Sigmoid colon (tissue), 7 donors: ENCODE measurements around the gene RAI14. TPM values are rescaled to one million over a fixed set of nuclear protein-coding genes. Genes with fewer than 3 reads are reported as not detected.

Experiments used
- DNase-seq: peaks from one replicate; pipeline ENCODE4 v3.0.0-alpha.2; 2019
- H3K27ac ChIP-seq, 4 donors: fragments of 200-600 bp; sonication (generic); one replicate each; pipeline ENCODE4 v1.5.1; 2016 to 2019; ENCODE audit warnings: mild to moderate bottlenecking in 1 of 4
- H3K27me3 ChIP-seq, 3 donors: fragments of 200-600 bp; sonication (generic); one replicate each; pipeline ENCODE4 v1.5.1; 2019; ENCODE audit warnings: mild to moderate bottlenecking in 1 of 3
- H3K36me3 ChIP-seq, 4 donors: fragments of 200-600 bp; sonication (generic); one replicate each; pipeline ENCODE4 v1.5.1; 2016 to 2019
- H3K4me1 ChIP-seq, 4 donors: fragments of 200-600 bp; sonication (generic); one replicate each; pipeline ENCODE4 v1.5.1; 2017 to 2019
- H3K4me3 ChIP-seq, 4 donors: fragments of 200-600 bp; sonication (generic); one replicate each; pipeline ENCODE4 v1.5.1; 2017 to 2019; ENCODE audit warnings: mild to moderate bottlenecking in 2 of 4, moderate library complexity in 1 of 4
- H3K9me3 ChIP-seq, 4 donors: fragments of 200-600 bp in 3 of 4; sonication (generic) in 3 of 4; one replicate each; pipeline versions ENCODE4 v1.5.1 to v1.6.1; 2013 to 2019
- CTCF ChIP-seq, 4 experiments: fragments of 450-650 bp in 3 of 4; fragments of 200-600 bp in 1 of 4; IDR thresholded peaks; one replicate each; pipeline ENCODE4 v1.5.1; 2016 to 2019; ENCODE audit warnings: antibody characterized with exemption in 4 of 4, mild to moderate bottlenecking in 3 of 4, moderate library complexity in 2 of 4
- EP300 ChIP-seq, 4 donors: sonication (generic); formaldehyde crosslinking; IDR thresholded peaks; one replicate each; pipeline ENCODE4 v1.6.1; 2017; ENCODE audit warnings: antibody characterized with exemption in 4 of 4
- POLR2A ChIP-seq, 2 donors: fragments of 450-650 bp; IDR thresholded peaks; one replicate each; pipeline ENCODE4 v1.6.1; 2016; ENCODE audit warnings: antibody characterized with exemption in 2 of 2, mild to moderate bottlenecking in 2 of 2, moderate library complexity in 2 of 2
- POLR2AphosphoS5 ChIP-seq, 4 donors: sonication (generic); formaldehyde crosslinking; IDR thresholded peaks; one replicate each; pipeline ENCODE4 v1.6.1; 2017; ENCODE audit warnings: antibody characterized with exemption in 4 of 4
- WGBS, 2 donors: extraction: QIAGEN DNeasy Blood & Tissue Kit; methylation state at CpG; one replicate each; pipeline ENCODE4 v1.1.7; 2013; 5-methylcytosine and 5-hydroxymethylcytosine counted together
- intact Hi-C: fragments of 100-400 bp; cut with DNase I; formaldehyde crosslinking; loops from one replicate; pipeline ENCODE4 v1.15.1; 2023
- polyA plus RNA-seq, 3 donors: library from polyadenylated mRNA; stranded (reverse); fragments of 200-250 nt; gene quantifications; one replicate each; pipeline ENCODE4 v1.2.3, GENCODE V29; 2013
- total RNA-seq, 4 donors: library from RNA; depleted of rRNA; stranded (reverse); fragments of >200 nt; gene quantifications; one replicate each; pipeline ENCODE4 v1.1.0, GENCODE V29; 2016
- donor health status: healthy with polysubstance abuse.
- donor health status: Bipolar disorder and iron deficiency.
- donor health status: healthy.

RAI14 gene
- total and polyA plus RNA-seq, 7 donors, result 6.7 to 89.5 (median 23.4) TPM

- Histone ChIP-seq H3K27ac (no peak overlapping the region), H3K9me3 (no peaks in the 10 kb centered on the region), H3K36me3 (peaks cover 0 to 51% (median 20%) of the 10 kb centered on the region in 4 donors), H3K27me3 (no peaks in the 10 kb centered on the region), H3K4me3 (no peak overlapping the region), H3K4me1 (no peaks in the 10 kb centered on the region)
- intact Hi-C loops, result no loop called here
- 95 to 96% methylated on average over 5 of the region's 5 CpGs for WGBS, 2 donors
- TF ChIP-seq POLR2AphosphoS5 (IDR thresholded peaks at IDR 0.05) (no peak), CTCF (IDR thresholded peaks at IDR 0.05) (no peak), EP300 (IDR thresholded peaks at IDR 0.05) (no peak), POLR2A (IDR thresholded peaks at IDR 0.05) (no peak)
- DNase-seq, result no peak
These were observed 176.4 kb downstream of the RAI14 start for GRCh38 chr5:34832568-34832967.

DNA sequence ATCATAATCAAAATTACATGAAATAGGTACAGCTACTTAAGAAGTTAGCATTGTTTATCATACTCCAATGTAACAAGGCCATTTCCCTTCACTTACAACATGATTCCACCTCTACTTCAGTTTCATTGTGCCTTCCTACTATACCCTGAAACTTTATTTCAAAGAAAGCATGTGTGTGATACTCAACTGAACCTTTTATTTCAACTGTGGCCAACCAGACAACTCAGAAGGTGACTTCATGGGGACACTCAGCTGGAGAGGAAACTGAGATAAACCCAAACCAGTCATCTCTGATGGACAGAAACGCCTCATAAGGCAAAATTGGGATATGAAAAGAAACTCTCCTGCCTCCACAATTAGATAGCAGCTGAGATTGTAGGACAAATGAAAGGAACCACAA, 177.0 kb downstream of the RAI14 start:
- peaks cover 0 to 46% (median 18%) of the 10 kb centered on the region in 4 donors for H3K36me3 ChIP-seq
- H3K27me3 ChIP-seq, result no peaks in the 10 kb centered on the region
- H3K9me3 ChIP-seq, result no peaks in the 10 kb centered on the region
- H3K4me1 ChIP-seq, result no peaks in the 10 kb centered on the region
- 85 to 87% methylated on average over 1 of the region's 1 CpG for WGBS, 2 donors
- no peak for TF ChIP-seq CTCF (IDR thresholded peaks at IDR 0.05)
- no peak for TF ChIP-seq POLR2A (IDR thresholded peaks at IDR 0.05)
- TF ChIP-seq EP300 (IDR thresholded peaks at IDR 0.05), result no peak
- no peak for TF ChIP-seq POLR2AphosphoS5 (IDR thresholded peaks at IDR 0.05)
- intact Hi-C loops, result no loop called here
- H3K27ac ChIP-seq, result no peak overlapping the region
- no peak for DNase-seq
- H3K4me3 ChIP-seq, result no peak overlapping the region

DNA sequence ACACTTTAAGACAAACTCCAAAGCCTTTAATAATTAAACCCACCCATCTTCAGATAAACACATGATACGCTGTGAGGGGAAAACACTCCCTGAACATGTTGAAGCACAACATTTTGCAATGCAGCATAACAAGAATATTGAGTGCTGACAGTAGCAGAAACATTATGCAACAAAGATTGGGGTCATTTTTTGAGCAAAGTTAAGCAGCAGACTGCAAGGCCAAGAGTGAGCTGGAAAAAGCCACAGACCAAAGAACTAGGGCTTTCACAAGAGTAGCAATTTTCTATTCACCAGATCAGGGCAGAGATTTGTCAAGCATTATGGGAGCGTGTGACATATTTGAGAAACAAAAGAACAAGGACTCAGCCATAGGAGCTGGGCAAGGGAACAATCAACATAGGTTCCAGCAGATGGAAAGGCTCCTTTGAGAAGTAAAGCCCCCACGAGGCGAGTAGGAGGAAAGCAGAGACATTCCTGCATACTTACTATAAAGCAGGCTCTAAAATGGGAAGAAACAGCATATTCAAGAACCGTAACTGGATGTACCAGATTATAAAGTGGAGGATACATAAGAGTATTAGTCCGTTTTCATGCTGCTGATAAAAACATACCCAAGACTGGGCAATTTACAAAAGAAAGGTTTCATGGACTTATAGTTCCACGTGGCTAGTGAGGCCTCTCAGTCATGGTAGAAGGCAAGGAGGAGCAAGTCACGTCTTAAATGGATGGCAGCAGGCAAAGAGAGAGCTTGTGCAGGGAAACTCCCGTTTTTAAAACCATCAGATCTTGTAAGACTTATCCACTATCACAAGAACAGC, 178.1 kb downstream of the RAI14 start:
- 79 to 85% methylated on average over 9 of the region's 9 CpGs for WGBS, 2 donors
- H3K27ac ChIP-seq, result no peak overlapping the region
- intact Hi-C loops, result no loop called here

GRCh38 chr5:34834794-34835089, 178.6 kb downstream of the RAI14 start:
- intact Hi-C loops, result loop anchor here (5.0 kb wide), 2 partner anchors 63 to 347 kb away; no protein-coding TSS in a partner anchor
- no peak overlapping the region for H3K4me3 ChIP-seq
- H3K4me1 ChIP-seq, result peaks cover 0 to 10% (median 0%) of the 10 kb centered on the region in 4 donors
- no peaks in the 10 kb centered on the region for H3K27me3 ChIP-seq
- DNase-seq, result no peak
- no peaks in the 10 kb centered on the region for H3K9me3 ChIP-seq
- WGBS, 2 donors, result 64 to 77% methylated on average over 1 of the region's 1 CpG
- H3K36me3 ChIP-seq, result peaks cover 0 to 29% (median 11%) of the 10 kb centered on the region in 4 donors
- TF ChIP-seq CTCF (IDR thresholded peaks at IDR 0.05) (no peak), EP300 (IDR thresholded peaks at IDR 0.05) (no peak), POLR2AphosphoS5 (IDR thresholded peaks at IDR 0.05) (no peak), POLR2A (IDR thresholded peaks at IDR 0.05) (no peak)
- H3K27ac ChIP-seq, result no peak overlapping the region

More for the DNA sequence above, 178.1 kb downstream of the RAI14 start:
- DNase-seq, result no peak
- H3K4me3 ChIP-seq, result no peak overlapping the region
- TF ChIP-seq POLR2AphosphoS5 (IDR thresholded peaks at IDR 0.05) (peak in 1 of 4 donors; percentile 15), EP300 (IDR thresholded peaks at IDR 0.05) (no peak), CTCF (IDR thresholded peaks at IDR 0.05) (no peak), POLR2A (IDR thresholded peaks at IDR 0.05) (no peak)
- H3K27me3 ChIP-seq, result no peaks in the 10 kb centered on the region
- H3K9me3 ChIP-seq, result no peaks in the 10 kb centered on the region
- H3K4me1 ChIP-seq, result peaks cover 0 to 6% (median 0%) of the 10 kb centered on the region in 4 donors
- peaks cover 0 to 35% (median 15%) of the 10 kb centered on the region in 4 donors for H3K36me3 ChIP-seq
